ENCODE data around the gene LAIR2. TPM values are rescaled to one million over a fixed set of nuclear protein-coding genes. Genes with fewer than 3 reads are reported as not detected.

LAIR2 gene
- total and polyA plus RNA-seq, 10 of the 15 experiments (the other 5 are each of a cell fraction or from before 2014, with no cell fraction given): not detected

DNA sequence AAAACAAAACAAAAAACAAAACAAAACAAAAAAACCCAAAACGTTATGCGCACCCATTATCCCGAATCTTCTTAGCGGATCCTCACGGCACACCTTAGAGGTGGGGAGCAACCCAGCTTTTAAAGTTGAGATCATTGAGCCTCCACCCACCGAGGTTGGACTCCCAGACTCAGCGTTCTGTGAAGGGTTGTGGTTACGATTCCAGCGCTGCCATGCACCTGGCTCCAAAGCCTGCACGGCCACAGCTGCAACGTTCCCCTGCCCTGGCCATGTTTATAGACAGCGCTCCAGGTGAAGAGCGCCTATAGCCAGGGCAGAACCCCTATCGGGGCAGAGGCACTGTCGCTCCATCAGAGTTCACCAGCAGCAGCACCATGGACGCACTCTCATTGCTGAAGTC is 52.3 kb downstream of the LAIR2 start:
- no peaks in the 10 kb centered on the region for H4K20me1 ChIP-seq (ENCODE audit: control insufficient read depth, insufficient read depth)
- WGBS (ENCODE audit: insufficient coverage, insufficient replicate concordance, low lambda C conversion rate, missing lambda C conversion rate): 59% methylated on average over 16 of the region's 16 CpGs
- FAIRE-seq (no peak), DNase-seq (ENCODE audit: low read depth, low spot score) (no peak), ATAC-seq (no peak)
- TF ChIP-seq EZH2 (IDR thresholded peaks at IDR 0.05; ENCODE audit: borderline replicate concordance, control insufficient read depth, low read depth, low read length) (no peak), NFYB (IDR thresholded peaks at IDR 0.05; ENCODE audit: insufficient read depth, low read depth, low read length) (no peak), SMARCA5 (IDR thresholded peaks at IDR 0.05) (no peak), KAT2A (conservative IDR thresholded peaks at IDR 0.05; ENCODE audit: control insufficient read depth, low read depth, low read length) (no peak), PAX8 (IDR thresholded peaks at IDR 0.05) (no peak), IKZF1 (conservative IDR thresholded peaks at IDR 0.05) (no peak), FOXM1 (IDR thresholded peaks at IDR 0.05; ENCODE audit: low read depth, low read length) (no peak), RFX5 (IDR thresholded peaks at IDR 0.05; ENCODE audit: low read depth, low read length) (no peak), NFYA (IDR thresholded peaks at IDR 0.05; ENCODE audit: borderline replicate concordance, low read depth, low read length) (no peak)
- TF ChIP-seq, protein P1, sequence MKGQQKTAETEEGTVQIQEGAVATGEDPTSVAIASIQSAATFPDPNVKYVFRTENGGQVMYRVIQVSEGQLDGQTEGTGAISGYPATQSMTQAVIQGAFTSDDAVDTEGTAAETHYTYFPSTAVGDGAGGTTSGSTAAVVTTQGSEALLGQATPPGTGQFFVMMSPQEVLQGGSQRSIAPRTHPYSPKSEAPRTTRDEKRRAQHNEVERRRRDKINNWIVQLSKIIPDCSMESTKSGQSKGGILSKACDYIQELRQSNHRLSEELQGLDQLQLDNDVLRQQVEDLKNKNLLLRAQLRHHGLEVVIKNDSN (IDR thresholded peaks at IDR 0.05; ENCODE audit: borderline replicate concordance, extremely low read length, insufficient read depth, low read depth, low read length): no peak
- TF ChIP-seq, protein P2, sequence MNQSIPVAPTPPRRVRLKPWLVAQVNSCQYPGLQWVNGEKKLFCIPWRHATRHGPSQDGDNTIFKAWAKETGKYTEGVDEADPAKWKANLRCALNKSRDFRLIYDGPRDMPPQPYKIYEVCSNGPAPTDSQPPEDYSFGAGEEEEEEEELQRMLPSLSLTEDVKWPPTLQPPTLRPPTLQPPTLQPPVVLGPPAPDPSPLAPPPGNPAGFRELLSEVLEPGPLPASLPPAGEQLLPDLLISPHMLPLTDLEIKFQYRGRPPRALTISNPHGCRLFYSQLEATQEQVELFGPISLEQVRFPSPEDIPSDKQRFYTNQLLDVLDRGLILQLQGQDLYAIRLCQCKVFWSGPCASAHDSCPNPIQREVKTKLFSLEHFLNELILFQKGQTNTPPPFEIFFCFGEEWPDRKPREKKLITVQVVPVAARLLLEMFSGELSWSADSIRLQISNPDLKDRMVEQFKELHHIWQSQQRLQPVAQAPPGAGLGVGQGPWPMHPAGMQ (IDR thresholded peaks at IDR 0.05; ENCODE audit: borderline replicate concordance): no peak
- H2AFZ ChIP-seq (ENCODE audit: control insufficient read depth, low read depth, low read length): no peak overlapping the region
- H3K9me3 ChIP-seq (replicated peaks; ENCODE audit: control insufficient read depth, insufficient read depth, low read length): no peaks in the 10 kb centered on the region
- intact Hi-C loops (cut with micrococcal nuclease; ENCODE audit: unreplicated experiment) (loop anchor here (5.0 kb wide), 3 partner anchors 38 to 73 kb away; no protein-coding TSS in a partner anchor), in situ Hi-C loops (cut with MboI) (no loop called here)
- peaks cover 27% of the 10 kb centered on the region for H3K4me1 ChIP-seq (ENCODE audit: control insufficient read depth, insufficient read depth, low read length)
- H3K27ac ChIP-seq (ENCODE audit: control insufficient read depth, insufficient read depth): no peak overlapping the region
- RAD21 ChIA-PET (ENCODE audit: unreplicated experiment): no interaction called here
- H3K4me2 ChIP-seq (ENCODE audit: control insufficient read depth, insufficient read depth): no peak overlapping the region
- CTCF ChIA-PET: interaction anchor here (0.6 kb wide), 1 partner anchor 644 kb away, joined by 3 read pairs; no protein-coding TSS in a partner anchor
- no peak overlapping the region for H3K4me3 ChIP-seq
- no peaks in the 10 kb centered on the region for H3K36me3 ChIP-seq (ENCODE audit: control insufficient read depth in 2 of 2, insufficient read depth in 2 of 2, low read length in 1 of 2)
- H3K27me3 ChIP-seq (replicated peaks in 1 of 2; ENCODE audit: control insufficient read depth in 2 of 2, insufficient read depth in 2 of 2, low read length in 1 of 2): no peaks in the 10 kb centered on the region; a peak in 1 of 4 replicates
- BruUV-seq (replicated peaks): no TSS peak
- no peaks in the 10 kb centered on the region for H3K79me2 ChIP-seq (ENCODE audit: control insufficient read depth, insufficient read depth, low read length)
- H3K9ac ChIP-seq (ENCODE audit: control insufficient read depth, insufficient read depth, low read length): no peak overlapping the region
- POLR2A ChIA-PET: no interaction called here
- SMC1A ChIA-PET (ENCODE audit: uncharacterized antibody, unreplicated experiment): interaction anchor here (1.5 kb wide), 1 partner anchor 61 kb away, joined by 4 read pairs; no protein-coding TSS in a partner anchor
